ENCODE results near the gene REXO2. TPM values are rescaled to one million over a fixed set of nuclear protein-coding genes. Genes with fewer than 3 reads are reported as not detected.

Gene REXO2
- total RNA-seq: 174 TPM
- long read RNA-seq, transcript REXO2-220 (7 exons, 1,158 nt): major isoform, 75 of 80 reads
- long read RNA-seq, partial matches to known transcripts: 0 of 80 reads
- long read RNA-seq, other reads (novel, unspliced or antisense): 2 of 80 reads

- peak; percentile 99 for ATAC-seq
- intact Hi-C loops (cut with DNase I): loop anchor here (2.0 kb wide), 2 partner anchors 39 to 91 kb away; partner anchors contain the start of genes C11orf71 and RBM7
- peak; percentile 96 for DNase-seq (ENCODE audit: missing footprints)
These were observed at the start of gene REXO2 for GRCh38 chr11:114439229-114440120. Gene REXO2, plus strand, starts transcription at chr11:114439467. Its CDS starts 62 bp downstream, at chr11:114439529.

DNA sequence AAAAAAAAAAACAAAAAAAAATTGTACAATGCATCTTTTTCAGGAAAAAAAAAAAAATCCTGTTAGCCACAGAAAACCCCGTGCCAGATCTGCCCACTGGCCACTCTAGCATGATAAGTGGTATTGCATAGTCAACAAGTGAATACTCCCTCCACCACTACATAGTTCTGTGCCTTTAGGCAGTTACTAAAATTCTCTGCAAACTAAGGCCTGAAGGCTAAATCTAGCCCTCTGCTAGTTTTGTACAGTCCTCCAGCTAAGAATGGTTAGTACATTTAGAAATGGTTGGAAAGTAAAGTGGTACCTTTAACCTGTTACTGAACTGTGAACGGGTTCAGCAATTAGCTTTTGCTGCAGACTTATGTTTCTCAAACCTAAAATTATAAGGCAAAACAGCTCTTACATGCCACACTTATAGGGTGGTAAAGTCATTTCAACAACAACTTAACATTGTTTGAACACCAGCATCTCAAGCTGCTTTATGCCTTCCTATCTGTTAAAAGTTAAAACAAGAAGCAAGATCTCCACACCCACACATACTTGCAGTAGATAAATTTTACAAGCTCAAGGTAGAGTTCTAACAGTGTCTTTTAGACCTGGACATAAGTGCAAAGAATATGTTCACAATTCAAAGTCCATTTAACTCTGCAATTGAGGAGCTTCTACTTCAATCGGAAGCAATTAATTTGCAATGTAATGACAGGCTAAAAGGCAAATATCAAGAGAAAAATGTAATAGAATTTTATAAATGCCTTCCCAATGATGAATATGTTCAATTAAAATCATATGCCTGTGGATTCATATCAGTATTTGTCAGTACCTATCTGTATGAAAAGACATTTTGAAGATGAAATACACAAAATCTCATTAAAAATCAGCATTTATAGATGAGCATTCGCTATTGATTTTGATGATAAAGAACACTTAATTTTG is 46.3 kb upstream of the REXO2 start:
- no peak for ATAC-seq
- intact Hi-C loops (cut with DNase I): loop anchor here (10.0 kb wide), 1 partner anchor 108 kb away; no protein-coding TSS in a partner anchor
- no peak for DNase-seq (ENCODE audit: missing footprints)

GRCh38 chr11:114395736-114396135 is 43.5 kb upstream of the REXO2 start:
- DNase-seq (ENCODE audit: missing footprints) (no peak), ATAC-seq (no peak)
- intact Hi-C loops (cut with DNase I): loop anchor here (10.0 kb wide), 1 partner anchor 111 kb away; no protein-coding TSS in a partner anchor

GRCh38 chr11:114396916-114397315 is 42.4 kb upstream of the REXO2 start:
- no peak for DNase-seq (ENCODE audit: missing footprints)
- intact Hi-C loops (cut with DNase I): loop anchor here (10.0 kb wide), 1 partner anchor 112 kb away; no protein-coding TSS in a partner anchor

DNA sequence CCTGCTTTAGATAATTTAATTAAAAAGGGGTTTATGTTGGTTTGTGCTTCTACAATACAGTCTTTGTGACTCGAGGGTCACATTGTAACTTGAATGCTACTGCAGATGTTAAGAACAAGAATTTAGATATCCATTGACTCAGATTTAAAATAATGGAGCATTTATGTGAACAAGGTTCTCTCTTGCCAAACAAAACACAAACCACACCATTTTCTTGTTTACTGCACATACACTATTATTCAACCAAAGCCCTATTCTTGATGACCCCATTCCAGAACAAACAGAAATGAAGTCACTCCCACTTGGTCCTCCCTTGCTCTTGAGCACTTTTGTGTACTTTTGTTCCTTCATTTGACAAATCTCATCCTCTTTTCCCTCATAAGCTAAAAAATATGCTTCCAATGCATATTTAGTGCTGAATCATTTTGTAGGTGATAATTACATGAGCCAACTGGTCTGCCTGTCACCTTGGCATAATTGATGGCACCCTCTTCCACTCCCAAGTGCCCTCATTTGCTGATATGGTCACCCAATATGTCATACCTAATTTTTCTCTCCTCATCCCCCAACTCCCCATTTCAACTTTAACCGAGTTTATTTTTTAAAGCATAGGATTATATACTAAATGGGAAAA is 41.8 kb upstream of the REXO2 start:
- no peak for ATAC-seq
- DNase-seq (ENCODE audit: missing footprints): no peak
- intact Hi-C loops (cut with DNase I): loop anchor here (10.0 kb wide), 1 partner anchor 113 kb away; no protein-coding TSS in a partner anchor

More at GRCh38 chr11:114396916-114397315, 42.4 kb upstream of the REXO2 start:
- ATAC-seq: no peak

GRCh38 chr11:114398303-114398920 is 40.9 kb upstream of the REXO2 start:
- intact Hi-C loops (cut with DNase I): loop anchor here (10.0 kb wide), 1 partner anchor 114 kb away; no protein-coding TSS in a partner anchor
- DNase-seq (ENCODE audit: missing footprints) (no peak), ATAC-seq (no peak)

DNA sequence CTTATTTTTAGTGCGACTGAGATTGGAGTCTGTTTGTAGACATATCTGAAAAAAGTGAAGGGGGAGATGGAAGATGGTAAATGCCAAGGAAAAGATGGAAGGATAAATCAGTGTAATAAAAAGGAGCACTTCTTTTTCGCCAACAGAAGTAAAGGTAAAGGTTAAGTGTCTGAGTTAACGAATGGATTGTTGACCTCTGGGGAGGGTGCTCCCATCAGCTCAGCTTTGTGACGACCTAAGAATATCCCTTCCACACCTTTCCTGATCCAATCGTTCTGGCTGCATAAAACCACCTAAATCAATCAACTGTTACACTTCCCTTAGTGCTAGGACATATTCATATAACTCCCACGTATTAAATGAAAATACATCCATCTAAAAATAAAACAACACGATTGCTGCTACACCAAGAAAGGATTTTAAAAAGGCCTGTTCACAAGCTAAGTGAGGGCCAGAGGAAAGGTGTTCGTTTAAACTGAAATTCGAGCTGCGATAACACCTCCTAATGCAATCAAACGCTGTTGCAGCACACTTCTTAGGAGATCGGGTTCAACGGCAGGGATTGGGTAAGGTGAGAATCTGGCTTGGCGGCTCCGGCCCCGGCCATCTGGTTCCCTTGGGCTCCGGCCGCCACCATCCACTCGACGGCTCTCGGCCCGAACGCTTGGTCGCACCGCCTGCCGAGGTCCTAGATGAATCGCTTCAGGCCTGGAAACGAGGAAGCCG is 39.6 kb upstream of the REXO2 start:
- ATAC-seq (peak; percentile 61), DNase-seq (ENCODE audit: missing footprints) (peak; percentile 88)
- intact Hi-C loops (cut with DNase I): loop anchor here (2.0 to 10.0 kb wide), 2 partner anchors 39 to 115 kb away; partner anchors contain the start of gene REXO2

DNA sequence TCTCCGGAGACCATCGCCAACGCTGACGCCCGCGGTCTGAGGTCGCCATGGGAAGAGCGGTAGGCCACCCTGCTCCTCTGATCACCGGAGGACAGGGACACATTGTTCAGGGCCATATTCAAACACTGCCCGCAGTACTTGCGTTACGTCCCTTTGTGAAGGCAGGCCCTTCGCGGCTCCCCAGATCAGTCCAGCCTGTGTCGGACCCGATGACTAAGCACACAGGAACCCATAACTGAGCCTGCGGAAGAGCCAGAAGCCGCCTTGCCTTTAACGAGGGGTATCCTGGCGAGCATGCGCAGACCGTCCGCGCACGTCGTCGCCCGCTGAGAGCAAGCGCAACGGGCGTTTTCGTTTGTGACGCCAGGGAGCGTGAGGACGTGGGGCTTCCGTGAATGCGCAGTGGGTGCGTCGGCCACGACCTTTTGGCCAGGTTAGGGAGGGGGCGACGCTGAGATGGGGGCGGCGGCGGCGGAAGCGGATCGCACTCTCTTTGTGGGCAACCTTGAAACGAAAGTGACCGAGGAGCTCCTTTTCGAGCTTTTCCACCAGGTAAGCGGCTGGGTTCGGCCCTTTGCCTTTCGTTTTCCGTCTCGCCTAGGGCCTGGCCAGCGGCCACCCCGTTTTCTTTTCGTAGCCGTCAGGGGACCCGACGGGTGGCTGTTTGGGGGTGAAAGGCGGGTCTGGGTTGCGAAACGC is 38.9 kb upstream of the REXO2 start, which contains the start of the genes C11orf71 and RBM7:
C11orf71 (minus strand) TSS at position 296 of the 699 bp plus-strand sequence; CDS start at position 116, 180 bp downstream.
RBM7 (plus strand) TSS at position 451 of the 699 bp plus-strand sequence; CDS start at position 457, 6 bp downstream.
- peak; percentile 99 for DNase-seq (ENCODE audit: missing footprints)
- intact Hi-C loops (cut with DNase I): loop anchor here (2.0 kb wide), 1 partner anchor 38 kb away; the partner anchor contains the start of gene REXO2
- ATAC-seq: peak; percentile 98

DNA sequence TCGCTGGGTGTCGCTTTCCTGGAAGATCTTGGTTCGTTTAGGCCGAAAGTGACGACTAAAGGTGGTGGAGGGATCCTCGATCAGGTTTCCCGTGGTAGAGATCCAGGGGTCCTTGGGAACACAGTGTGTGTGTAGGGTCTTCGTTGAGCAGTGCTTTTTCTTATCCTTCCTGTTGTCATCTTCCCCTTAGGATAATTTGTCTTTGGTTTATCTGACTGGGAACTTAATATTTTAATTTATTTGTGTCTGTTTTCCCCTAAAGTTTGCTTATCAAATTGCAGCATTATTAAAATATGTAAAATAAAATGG is 38.4 kb upstream of the REXO2 start:
- no peak for ATAC-seq
- intact Hi-C loops (cut with DNase I): loop anchor here (2.0 kb wide), 1 partner anchor 38 kb away; the partner anchor contains the start of gene REXO2
- DNase-seq (ENCODE audit: missing footprints): no peak

- no peak for ATAC-seq
- DNase-seq (ENCODE audit: missing footprints): no peak
- intact Hi-C loops (cut with DNase I): loop anchor here (2.0 kb wide), 1 partner anchor 37 kb away; the partner anchor contains the start of gene REXO2
These were observed 38.0 kb upstream of the REXO2 start for GRCh38 chr11:114401311-114401710.

DNA sequence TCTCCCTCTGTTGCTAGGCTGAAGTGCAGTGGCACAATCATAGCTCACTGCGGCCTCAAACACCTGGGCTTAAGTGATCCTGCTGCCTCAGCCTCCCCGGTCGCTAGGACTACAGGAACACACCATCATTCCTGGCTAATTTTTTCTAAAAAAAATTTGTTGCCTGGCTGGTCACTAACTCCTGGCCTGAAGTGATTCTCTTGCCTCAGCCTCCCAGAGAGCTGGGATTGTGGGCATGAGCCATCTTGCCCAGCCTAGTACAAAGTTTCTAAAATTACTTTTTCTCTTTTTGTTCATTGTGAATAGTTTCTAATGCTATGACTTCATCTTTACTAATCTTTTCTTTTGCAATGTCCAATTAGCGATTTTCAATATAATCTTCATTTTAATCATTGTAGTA is 26.3 kb upstream of the REXO2 start:
- ATAC-seq (no peak), DNase-seq (ENCODE audit: missing footprints) (peak; percentile 44)
- intact Hi-C loops (cut with DNase I): no loop called here

GRCh38 chr11:114413958-114414357 is 25.3 kb upstream of the REXO2 start:
- no peak for ATAC-seq
- no peak for DNase-seq (ENCODE audit: missing footprints)
- intact Hi-C loops (cut with DNase I): no loop called here

GRCh38 chr11:114416441-114416961 is 22.8 kb upstream of the REXO2 start:
- peak; percentile 57 for ATAC-seq
- no peak for DNase-seq (ENCODE audit: missing footprints)
- intact Hi-C loops (cut with DNase I): no loop called here

DNA sequence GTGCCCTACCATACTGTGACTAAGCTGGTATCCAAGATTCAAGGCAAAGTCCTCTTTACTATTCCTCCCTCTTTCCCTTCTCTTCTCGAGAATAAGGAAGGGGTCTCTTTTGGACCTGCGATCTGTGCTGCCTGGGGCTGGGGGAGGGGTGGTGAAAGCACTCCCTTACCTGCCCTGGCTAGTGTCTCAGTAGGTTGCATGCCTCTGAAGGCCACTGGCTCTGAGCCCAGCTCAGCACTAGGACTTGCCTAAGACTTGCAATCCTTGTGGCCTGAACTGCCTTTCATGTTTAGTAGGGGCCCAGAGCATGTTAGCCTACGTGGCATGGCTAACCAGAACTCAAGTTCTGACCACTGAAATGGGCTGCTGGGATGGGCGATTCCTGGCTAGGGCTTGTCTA is 13.0 kb upstream of the REXO2 start:
- DNase-seq (ENCODE audit: missing footprints) (peak; percentile 46), ATAC-seq (no peak)
- intact Hi-C loops (cut with DNase I): no loop called here

- ATAC-seq (no peak), DNase-seq (ENCODE audit: missing footprints) (no peak)
- intact Hi-C loops (cut with DNase I): no loop called here
These were observed 9.0 kb upstream of the REXO2 start for GRCh38 chr11:114430290-114430689.

GRCh38 chr11:114432893-114433292 is 6.4 kb upstream of the REXO2 start:
- DNase-seq (ENCODE audit: missing footprints) (no peak), ATAC-seq (no peak)
- intact Hi-C loops (cut with DNase I): no loop called here

Data from Right ventricle myocardium inferior (tissue), 1 donor.